Nephron (organoid): ENCODE results near the gene ADSS1.

Experiments
- H3K27ac Mint-ChIP-seq, 3 experiments: 2 replicates each; pipeline ENCODE4 v1.8.0; 2020; ENCODE audit warnings: mixed read lengths in 3 of 3, mild to moderate bottlenecking in 2 of 3, moderate library complexity in 1 of 3
- H3K27me3 Mint-ChIP-seq: 2 replicates; pipeline ENCODE4 v1.8.0; 2021; ENCODE audit warnings: low read depth, mild to moderate bottlenecking, moderate library complexity, mixed read lengths
- H3K36me3 Mint-ChIP-seq: 2 replicates; pipeline ENCODE4 v1.8.0; 2020; ENCODE audit warnings: low read depth, mixed read lengths
- H3K4me1 Mint-ChIP-seq: 2 replicates; pipeline ENCODE4 v1.8.0; 2020; ENCODE audit warnings: mixed read lengths
- H3K4me3 Mint-ChIP-seq, 3 experiments: 2 replicates each; pipeline ENCODE4 v1.8.0; 2020; ENCODE audit warnings: mild to moderate bottlenecking in 3 of 3, mixed read lengths in 3 of 3, moderate library complexity in 2 of 3
- H3K9me3 Mint-ChIP-seq: 2 replicates; pipeline ENCODE4 v1.8.0; 2020; ENCODE audit warnings: mixed read lengths
- CTCF ChIP-seq, 3 experiments: fragments of 200-600 bp; sonication (generic); IDR thresholded peaks; one replicate each; pipeline ENCODE4 v1.5.0; 2021; ENCODE audit warnings: antibody characterized with exemption in 3 of 3; ENCODE audit not compliant: unreplicated experiment in 3 of 3

ADSS1 gene

GRCh38 chr14:104715871-104716270 lies 8.2 kb upstream of the ADSS1 start:
- no peaks in the 10 kb centered on the region for H3K27me3 Mint-ChIP-seq
- H3K9me3 Mint-ChIP-seq, result no peaks in the 10 kb centered on the region
- H3K4me3 Mint-ChIP-seq, result no peak overlapping the region
- no peak for TF ChIP-seq CTCF (IDR thresholded peaks at IDR 0.05; ENCODE audit: unreplicated experiment in 3 of 3)
- H3K27ac Mint-ChIP-seq, result no peak overlapping the region
- H3K36me3 Mint-ChIP-seq, result peaks cover 13% of the 10 kb centered on the region
- no peaks in the 10 kb centered on the region for H3K4me1 Mint-ChIP-seq

- Mint-ChIP-seq H3K27ac (no peak overlapping the region), H3K4me1 (peaks cover 7% of the 10 kb centered on the region), H3K9me3 (no peaks in the 10 kb centered on the region), H3K4me3 (no peak overlapping the region), H3K36me3 (peaks cover 13% of the 10 kb centered on the region), H3K27me3 (no peaks in the 10 kb centered on the region)
- TF ChIP-seq CTCF (IDR thresholded peaks at IDR 0.05; ENCODE audit: unreplicated experiment in 3 of 3), result no peak
These were observed 6.9 kb upstream of the ADSS1 start for GRCh38 chr14:104717137-104717536.

- Mint-ChIP-seq H3K9me3 (no peaks in the 10 kb centered on the region), H3K27me3 (no peaks in the 10 kb centered on the region), H3K36me3 (peaks cover 13% of the 10 kb centered on the region), H3K4me3 (peak overlapping the region in 1 of 3 experiments; percentile 6), H3K27ac (no peak overlapping the region), H3K4me1 (peaks cover 12% of the 10 kb centered on the region)
- TF ChIP-seq CTCF (IDR thresholded peaks at IDR 0.05; ENCODE audit: unreplicated experiment in 3 of 3), result no peak
These were observed 6.4 kb upstream of the ADSS1 start for GRCh38 chr14:104717646-104718045.

- no peaks in the 10 kb centered on the region for H3K27me3 Mint-ChIP-seq
- H3K4me1 Mint-ChIP-seq, result peaks cover 12% of the 10 kb centered on the region
- H3K36me3 Mint-ChIP-seq, result peaks cover 13% of the 10 kb centered on the region
- no peak overlapping the region for H3K27ac Mint-ChIP-seq
- peak overlapping the region in 1 of 3 experiments; percentile 6 for H3K4me3 Mint-ChIP-seq
- no peaks in the 10 kb centered on the region for H3K9me3 Mint-ChIP-seq
- TF ChIP-seq CTCF (IDR thresholded peaks at IDR 0.05; ENCODE audit: unreplicated experiment in 3 of 3), result no peak
These were observed 5.9 kb upstream of the ADSS1 start for GRCh38 chr14:104718147-104718546.

- H3K9me3 Mint-ChIP-seq, result no peaks in the 10 kb centered on the region
- H3K4me3 Mint-ChIP-seq, result no peak overlapping the region
- peaks cover 12% of the 10 kb centered on the region for H3K4me1 Mint-ChIP-seq
- no peak overlapping the region for H3K27ac Mint-ChIP-seq
- no peak for TF ChIP-seq CTCF (IDR thresholded peaks at IDR 0.05; ENCODE audit: unreplicated experiment in 3 of 3)
- H3K27me3 Mint-ChIP-seq, result no peaks in the 10 kb centered on the region
- peaks cover 13% of the 10 kb centered on the region for H3K36me3 Mint-ChIP-seq
These were observed 5.2 kb upstream of the ADSS1 start for GRCh38 chr14:104718871-104719270.

GRCh38 chr14:104719343-104719742 lies 4.7 kb upstream of the ADSS1 start:
- H3K36me3 Mint-ChIP-seq, result peaks cover 13% of the 10 kb centered on the region
- H3K27me3 Mint-ChIP-seq, result no peaks in the 10 kb centered on the region
- peaks cover 12% of the 10 kb centered on the region for H3K4me1 Mint-ChIP-seq
- H3K4me3 Mint-ChIP-seq, result no peak overlapping the region
- TF ChIP-seq CTCF (IDR thresholded peaks at IDR 0.05; ENCODE audit: unreplicated experiment in 3 of 3), result no peak
- no peak overlapping the region for H3K27ac Mint-ChIP-seq
- H3K9me3 Mint-ChIP-seq, result no peaks in the 10 kb centered on the region
